ENCODE results near the gene EPB41L5.
"Not testable (repeated sequence)": the region's sequence is repeated elsewhere in the genome, so short reads cannot be mapped to it uniquely, and the experiment has no call there.

Gene EPB41L5

DNA sequence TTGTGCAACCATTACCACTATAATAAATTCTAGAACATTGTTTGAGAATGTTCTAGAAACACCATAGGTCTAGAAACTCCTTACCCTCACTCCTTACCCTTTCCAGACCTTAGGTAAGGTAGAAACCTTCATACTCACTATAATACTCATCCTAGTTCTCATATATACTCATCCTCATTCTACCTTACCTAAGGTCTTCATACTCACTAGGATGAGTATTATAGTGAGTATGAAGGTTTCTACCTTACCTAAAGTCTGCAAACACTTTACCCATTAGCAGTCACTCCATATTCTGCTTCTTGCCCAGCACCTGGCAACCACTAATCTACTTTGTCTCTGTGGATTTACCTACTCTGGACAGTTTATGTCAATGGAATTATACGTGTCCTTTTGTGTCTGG is 135.4 kb downstream of the EPB41L5 start:
- no peak for DNase-seq

DNA sequence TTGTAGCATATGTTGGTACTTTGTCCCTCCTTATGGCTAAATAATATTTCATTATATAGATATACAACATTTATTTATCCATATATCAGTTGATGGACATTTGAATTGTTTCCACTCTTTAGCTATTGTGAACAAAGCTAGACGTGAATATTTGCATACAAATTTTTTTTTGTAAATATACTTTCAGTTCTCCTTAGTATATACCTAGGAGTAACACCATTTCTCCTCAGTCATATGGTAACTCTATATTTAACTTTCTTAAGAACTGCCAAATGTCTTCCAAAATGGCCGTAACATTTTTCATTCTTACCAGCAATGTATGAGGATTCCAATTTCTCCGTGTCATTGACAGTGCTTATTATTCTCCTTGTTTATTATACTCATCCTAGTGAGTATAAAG is 135.8 kb downstream of the EPB41L5 start:
- DNase-seq, result no peak

DNA sequence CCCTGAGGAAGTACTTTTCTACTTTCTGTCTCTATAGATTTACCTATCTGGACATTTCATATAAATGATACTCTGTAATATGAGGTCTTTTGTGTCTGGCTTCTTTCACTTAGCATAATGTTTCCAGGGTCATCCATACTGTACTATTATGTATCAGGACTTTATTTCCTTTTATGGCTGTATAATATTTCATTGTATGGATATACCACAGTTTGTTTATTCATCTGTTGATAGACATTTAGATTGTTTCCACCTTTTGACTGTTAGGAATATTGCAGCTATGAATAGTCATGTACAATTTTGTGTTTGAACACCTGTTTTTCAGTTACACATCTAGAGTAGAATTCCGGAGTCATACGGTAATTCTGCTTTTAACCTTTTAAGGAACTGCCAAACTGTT is 136.5 kb downstream of the EPB41L5 start:
- no peak for DNase-seq

GRCh38 chr2:120150040-120150482 is 137.2 kb downstream of the EPB41L5 start:
- DNase-seq, result no peak

DNA sequence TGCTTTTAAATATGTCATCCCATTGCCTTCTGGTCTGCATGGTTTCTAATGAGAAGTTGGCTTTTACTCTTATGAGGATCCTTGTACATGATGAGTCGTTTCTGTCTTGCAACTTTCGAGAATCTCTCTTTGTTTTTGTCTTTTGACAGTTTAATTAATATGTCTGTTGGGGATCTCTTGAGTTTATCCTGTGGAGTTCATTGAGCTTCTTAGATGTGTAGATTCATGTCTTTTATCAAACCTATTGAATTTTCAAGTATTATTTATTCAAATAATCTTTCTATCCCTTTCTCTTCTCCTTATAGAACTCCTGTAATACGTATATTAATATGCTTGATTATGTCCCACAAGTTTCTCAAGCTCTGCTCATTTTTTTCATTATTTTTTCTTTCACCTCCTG is 142.4 kb downstream of the EPB41L5 start:
- DNase-seq, result no peak

GRCh38 chr2:120158658-120159057 is 145.8 kb downstream of the EPB41L5 start:
- DNase-seq, result not testable (repeated sequence)

DNA sequence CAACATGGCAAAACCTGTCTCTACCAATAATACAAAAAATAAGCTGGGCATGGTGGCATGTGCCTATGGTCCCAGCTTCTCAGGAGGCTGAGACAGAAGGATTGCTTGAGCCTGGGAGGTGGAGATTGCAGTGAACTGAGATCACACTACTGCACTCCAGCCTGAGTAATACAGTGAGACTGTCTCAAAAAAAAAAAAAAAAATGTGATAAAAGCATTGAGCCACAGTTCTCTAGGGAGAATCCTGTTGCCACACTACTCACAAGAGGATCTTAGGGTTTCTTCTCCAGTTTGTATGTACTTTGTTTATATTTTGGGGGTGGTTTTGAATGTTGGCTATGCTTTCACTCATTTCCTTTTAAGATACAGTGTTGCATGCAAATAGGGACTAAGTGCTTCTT is 148.3 kb downstream of the EPB41L5 start:
- DNase-seq, result no peak

DNA sequence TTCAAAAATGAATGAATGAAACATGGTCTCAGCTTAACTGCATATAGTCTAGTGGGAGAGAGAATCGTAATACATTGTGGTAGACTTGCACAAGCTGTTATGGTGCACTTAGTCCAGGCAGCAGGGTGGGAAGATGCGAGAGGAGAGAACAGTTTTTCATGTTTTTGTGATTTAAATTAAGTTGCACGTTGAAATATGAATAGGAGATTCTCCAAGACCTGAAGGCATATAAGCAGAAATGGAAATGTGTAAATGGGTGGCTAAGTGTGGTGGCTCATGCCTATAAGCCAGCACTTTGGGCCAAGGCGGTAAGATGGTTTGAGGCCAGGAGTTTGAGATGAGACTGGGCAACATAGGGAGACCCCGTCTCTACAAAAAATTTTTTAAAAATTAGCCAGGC is 149.8 kb downstream of the EPB41L5 start:
- DNase-seq, result no peak

DNA sequence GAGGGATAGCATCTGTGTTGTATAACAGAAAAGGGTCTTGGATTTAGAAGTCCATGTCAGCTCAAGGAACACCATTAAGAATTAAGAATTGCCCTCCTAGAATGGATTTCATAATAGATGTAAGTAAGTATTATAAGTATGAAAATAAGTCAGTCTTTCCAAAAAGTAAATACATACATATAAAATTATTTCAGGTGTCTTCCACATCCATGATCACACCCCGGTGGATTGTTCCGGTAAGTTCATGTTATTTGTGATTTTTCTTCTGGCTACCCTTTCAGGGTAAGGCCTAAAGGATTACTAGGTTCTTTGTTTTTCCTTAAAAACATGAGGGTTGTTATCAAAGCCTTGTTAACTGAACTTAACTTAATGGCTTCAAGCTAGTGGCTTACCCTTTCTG is 154.4 kb downstream of the EPB41L5 start:
- no peak for DNase-seq

DNA sequence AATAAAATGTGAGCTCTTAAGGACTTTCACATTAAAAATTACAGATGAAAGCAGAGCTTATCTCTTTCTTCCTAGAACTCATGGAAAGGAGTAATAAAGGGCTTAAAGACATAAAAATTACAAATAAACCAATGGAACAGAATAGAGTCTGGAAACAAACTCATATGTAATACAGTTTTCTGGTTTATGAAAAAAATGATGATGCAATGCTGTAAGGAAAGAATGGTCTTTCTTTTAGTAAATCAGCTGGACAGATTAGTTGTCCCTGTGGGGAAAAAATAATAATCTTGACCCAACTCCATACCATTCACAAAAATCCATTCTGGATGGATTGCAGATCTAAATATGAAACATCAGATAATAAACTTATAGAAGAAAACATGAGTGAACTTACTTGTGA is 156.1 kb downstream of the EPB41L5 start:
- DNase-seq, result no peak

GRCh38 chr2:120174963-120175581 is 162.2 kb downstream of the EPB41L5 start:
- peak in 1 of 2 donors; percentile 33 for DNase-seq

DNA sequence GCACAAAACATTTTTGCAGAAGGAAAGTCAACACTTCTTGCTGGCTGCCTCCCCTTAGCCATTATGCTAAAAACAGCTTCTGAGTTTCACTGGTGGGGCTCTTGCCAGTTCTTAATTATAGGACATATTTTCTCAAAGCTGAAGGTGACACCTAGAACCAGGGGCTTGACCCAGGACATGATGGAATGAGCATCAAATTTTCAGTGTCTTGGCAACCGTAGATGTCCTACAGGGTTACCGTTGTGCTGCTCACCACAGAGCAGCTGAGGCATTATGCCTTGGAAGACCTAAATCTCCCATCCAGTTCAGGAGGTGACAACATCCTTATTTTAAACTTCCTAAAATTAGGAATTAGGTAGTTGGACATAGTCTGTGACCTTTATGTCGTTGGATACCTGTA is 163.6 kb downstream of the EPB41L5 start:
- no peak for DNase-seq

DNA sequence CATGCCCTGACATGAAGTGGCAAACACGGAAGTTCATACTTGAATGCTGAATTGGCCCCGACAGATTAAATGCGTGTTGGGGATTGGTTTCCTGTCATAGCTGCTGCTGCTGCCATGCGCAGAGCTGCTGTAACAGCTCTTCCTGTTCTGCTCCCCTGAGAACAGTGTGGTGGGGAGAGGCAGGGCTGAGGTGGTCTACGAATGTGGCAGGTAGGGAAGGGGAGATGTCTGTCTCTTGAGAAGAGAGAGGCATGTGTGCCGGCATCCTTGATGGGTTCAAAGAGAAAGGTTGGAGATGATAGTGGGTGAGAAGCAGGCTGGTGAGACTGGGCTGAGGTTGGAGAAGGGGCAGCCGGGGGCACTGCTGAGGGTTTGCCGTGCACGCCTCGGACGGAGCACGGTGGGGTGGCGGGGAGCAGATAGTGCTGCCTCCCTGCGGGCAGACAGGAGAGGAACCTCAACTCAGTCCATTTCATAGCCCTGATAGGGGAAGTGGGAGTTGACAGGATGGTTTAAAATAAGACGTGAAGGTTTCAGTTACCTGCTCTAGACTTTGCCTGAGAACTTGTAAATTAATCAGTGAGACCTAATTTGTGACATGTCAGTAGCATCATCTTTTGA is 164.2 kb downstream of the EPB41L5 start:
- DNase-seq, result peak; percentile 75 to 80

GRCh38 chr2:120177973-120178372 is 165.1 kb downstream of the EPB41L5 start:
- DNase-seq, result no peak

GRCh38 chr2:120179396-120179795 is 166.5 kb downstream of the EPB41L5 start:
- DNase-seq, result no peak

DNA sequence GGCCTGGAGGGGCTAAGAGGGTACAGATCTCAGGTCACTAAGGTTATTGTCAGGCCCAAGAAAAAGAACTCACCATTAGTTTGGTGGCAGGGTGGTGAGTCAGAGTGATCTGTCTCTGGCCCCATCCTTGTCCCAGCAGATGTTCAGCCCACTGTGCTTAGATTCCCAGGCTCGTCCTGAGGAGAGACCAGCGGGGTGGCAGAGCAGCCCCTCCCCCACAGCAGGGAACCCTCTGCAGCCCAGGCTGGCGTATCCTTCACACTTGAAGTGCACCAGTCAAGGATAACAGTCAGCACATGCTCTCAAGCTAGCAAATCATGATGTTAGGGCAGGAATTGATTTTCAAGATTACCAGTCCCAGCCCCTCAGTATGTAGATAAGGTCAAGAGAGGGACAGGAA is 167.2 kb downstream of the EPB41L5 start:
- DNase-seq, result no peak

DNA sequence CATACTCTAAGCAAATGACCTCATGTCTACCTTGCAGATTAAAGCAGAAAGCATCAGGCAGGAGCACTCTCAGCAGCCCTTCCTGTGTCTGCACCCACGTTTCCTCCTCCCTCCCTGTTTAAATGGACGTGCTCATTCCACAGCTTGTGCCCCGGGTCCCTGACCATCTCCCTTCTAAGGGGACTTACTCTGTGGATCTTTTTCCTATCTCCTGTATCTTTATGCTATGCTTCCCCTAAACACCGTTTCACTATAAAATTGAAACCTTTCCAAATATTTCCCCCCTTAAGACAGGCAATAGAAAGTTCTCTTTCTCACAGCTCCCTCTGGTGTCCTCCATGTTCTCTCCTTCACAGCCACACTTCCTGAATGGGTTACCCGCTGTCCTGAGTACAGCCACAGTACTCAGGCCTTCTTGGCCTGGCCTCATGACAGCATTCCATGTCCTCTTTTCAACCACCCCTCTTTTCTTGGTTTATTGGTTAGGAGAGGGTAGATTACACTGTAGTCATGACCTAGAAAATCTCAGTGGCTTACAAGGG is 169.2 kb downstream of the EPB41L5 start:
- no peak for DNase-seq

GRCh38 chr2:120189189-120189588 is 176.3 kb downstream of the EPB41L5 start:
- DNase-seq, result no peak

DNA sequence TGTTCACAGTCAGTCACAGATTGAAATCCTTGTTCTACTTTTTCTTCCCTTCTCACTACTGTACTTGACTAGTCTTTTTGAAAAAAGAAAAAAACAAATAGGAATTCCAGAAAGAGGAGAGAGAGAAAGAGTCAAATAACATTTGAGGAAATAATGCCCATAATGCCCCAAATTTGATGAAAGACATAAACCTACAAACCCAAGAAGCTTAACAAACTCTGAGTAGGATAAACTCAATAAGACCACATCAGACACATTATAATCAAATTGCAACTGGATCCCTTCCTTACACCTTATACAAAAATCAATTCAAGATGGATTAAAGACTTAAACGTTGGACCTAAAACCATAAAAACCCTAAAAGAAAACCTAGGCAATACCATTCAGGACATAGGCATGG is 179.4 kb downstream of the EPB41L5 start:
- no peak for DNase-seq

GRCh38 chr2:120195553-120195952 is 182.7 kb downstream of the EPB41L5 start:
- DNase-seq, result no peak

- DNase-seq, result not testable (repeated sequence)
Measured at GRCh38 chr2:120199817-120200459, 187.1 kb downstream of the EPB41L5 start.

GRCh38 chr2:120203251-120204021 is 190.6 kb downstream of the EPB41L5 start:
- no peak for DNase-seq

GRCh38 chr2:120204022-120204405 is 191.1 kb downstream of the EPB41L5 start:
- no peak for DNase-seq

Data from activated CD4-positive, alpha-beta T cell treated with anti-CD3 and anti-CD28 coated beads for 4 hours (primary cell).